Motor neuron (in vitro differentiated cells): ENCODE results near the gene PPIL4. TPM values are rescaled to one million over a fixed set of nuclear protein-coding genes. Genes with fewer than 3 reads are reported as not detected.

ENCODE experiments used
- ATAC-seq, 8 experiments: fragments of 200-7000 bp; cut with Tn5 transposase; replicated peaks in 6 of 8; 2 replicates each; pipeline ENCODE4 v1.8.0; 2021; ENCODE audit warnings: mild to moderate bottlenecking in 8 of 8, moderate library complexity in 8 of 8
- H3K27ac ChIP-seq, 2 donors: fragments of 250-450 bp; sonication (Bioruptor Pico); 2 replicates each; pipeline ENCODE4 v1.9.0; 2021; ENCODE audit warnings: antibody characterized with exemption in 2 of 2, mild to moderate bottlenecking in 2 of 2, moderate library complexity in 1 of 2
- H3K4me1 ChIP-seq, 2 donors: fragments of 250-450 bp; sonication (Bioruptor Pico); replicated peaks in 1 of 2; 2 replicates each; pipeline ENCODE4 v1.6.1; 2021; ENCODE audit warnings: antibody characterized with exemption in 2 of 2, mild to moderate bottlenecking in 2 of 2, moderate library complexity in 1 of 2
- H3K4me3 ChIP-seq, 5 donors: fragments of 250-450 bp; sonication (Bioruptor Pico); 2 replicates each; pipeline ENCODE4 v1.9.0; 2021; ENCODE audit warnings: antibody characterized with exemption in 5 of 5, mild to moderate bottlenecking in 5 of 5, moderate library complexity in 4 of 5
- WGBS, 10 experiments: fragments of 450-650 bp; shearing (Covaris generic); methylation state at CpG; one replicate each; pipeline ENCODE4 v1.0.0; 2022; 5-methylcytosine and 5-hydroxymethylcytosine counted together
- in situ Hi-C, 9 experiments: fragments of 400-800 bp; cut with MboI; loops; one replicate each; pipeline ENCODE4 v1.15.0; 2021; ENCODE audit warnings: low sequenced_read_pairs in 9 of 9, low pct_unique_long_range_greater_than_20kb in 2 of 9; ENCODE audit not compliant: unreplicated experiment in 9 of 9
- total RNA-seq, 8 experiments: library from RNA; unstranded; fragments of 300-600 nt; gene quantifications; 2 replicates each; pipeline versions ENCODE4 v1.2.3 to v1.2.4, GENCODE V29; 2022

PPIL4 gene
- total RNA-seq, 8 experiments from 2014 or later = 38.8 to 66.2 (median 47.5) TPM

DNA sequence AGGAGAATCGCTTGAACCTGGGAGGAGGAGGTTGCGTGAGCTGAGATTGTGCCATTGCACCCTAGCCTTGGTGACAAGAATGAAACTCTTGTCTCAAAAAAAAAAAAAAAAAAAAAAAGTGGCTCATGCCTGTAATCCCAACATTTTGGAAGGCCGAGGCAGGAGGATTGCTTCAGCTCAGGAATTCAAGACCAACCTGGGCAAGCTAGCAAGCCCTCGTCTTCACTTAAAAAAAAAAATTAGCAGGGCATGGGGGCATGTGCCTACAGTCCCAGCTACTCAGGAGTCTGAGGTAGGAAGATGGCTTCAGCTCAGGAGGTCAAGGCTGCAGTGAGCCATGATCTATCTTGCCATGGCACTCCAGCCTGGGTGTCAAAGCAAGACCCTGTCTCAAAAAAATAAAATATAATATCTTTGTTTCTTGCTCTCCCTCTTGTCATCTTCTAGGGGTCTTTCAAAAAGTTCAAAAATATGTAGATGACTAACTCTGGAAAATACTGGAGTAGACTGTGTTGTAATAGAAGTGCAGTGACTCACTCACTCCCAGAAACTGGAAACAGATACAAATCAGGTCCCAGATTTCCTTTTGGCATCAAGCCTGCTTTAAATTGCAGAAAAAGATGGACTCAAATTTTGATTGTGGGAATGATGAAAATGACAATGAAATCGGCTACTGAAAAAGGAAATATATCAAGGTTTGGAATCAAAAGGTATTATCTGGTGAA, 17.5 kb upstream of the PPIL4 start:
- ATAC-seq = no peak
- in situ Hi-C loops = no loop called here
- Histone ChIP-seq H3K4me3 (no peak overlapping the region), H3K27ac (no peak overlapping the region), H3K4me1 (peaks cover 6 to 9% of the 10 kb centered on the region in 2 donors)
- 43 to 88% (median 70%) methylated on average over 1 to 5 of the region's 5 CpGs for WGBS, 10 experiments

- Histone ChIP-seq H3K27ac (no peak overlapping the region), H3K4me3 (no peak overlapping the region), H3K4me1 (peaks cover 0 to 2% of the 10 kb centered on the region in 2 donors)
- in situ Hi-C loops = no loop called here
- WGBS, 10 experiments = 33 to 100% (median 61%) methylated on average over 1 to 2 of the region's 3 CpGs; no CpG with 5 or more reads in 4 of the 10 experiments
- ATAC-seq = peak in 2 of 8 experiments; percentile 15 to 57
Measured at GRCh38 chr6:149560736-149561135, 14.9 kb upstream of the PPIL4 start.

DNA sequence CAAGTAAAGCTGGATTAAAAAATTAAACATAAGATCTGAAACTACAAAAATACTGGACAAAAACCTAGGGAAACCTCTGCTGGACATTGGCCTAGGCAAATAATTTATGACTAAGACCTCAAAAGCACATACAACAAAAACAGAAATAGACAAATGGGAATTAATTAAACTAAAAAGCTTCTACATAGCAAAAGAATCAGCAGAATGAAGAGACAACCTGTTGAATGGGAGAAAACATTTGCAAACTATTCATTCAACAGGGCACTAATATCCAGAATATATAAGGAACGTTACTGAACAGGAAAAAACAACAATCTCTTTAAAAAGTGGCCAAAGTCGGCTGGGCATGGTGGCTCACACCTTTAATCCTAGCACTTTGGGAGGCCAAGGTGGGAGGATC, 13.5 kb upstream of the PPIL4 start:
- no peak for ATAC-seq
- 35 to 100% (median 60%) methylated on average over 1 to 2 of the region's 2 CpGs; no CpG with 5 or more reads in 1 of the 10 experiments for WGBS, 10 experiments

DNA sequence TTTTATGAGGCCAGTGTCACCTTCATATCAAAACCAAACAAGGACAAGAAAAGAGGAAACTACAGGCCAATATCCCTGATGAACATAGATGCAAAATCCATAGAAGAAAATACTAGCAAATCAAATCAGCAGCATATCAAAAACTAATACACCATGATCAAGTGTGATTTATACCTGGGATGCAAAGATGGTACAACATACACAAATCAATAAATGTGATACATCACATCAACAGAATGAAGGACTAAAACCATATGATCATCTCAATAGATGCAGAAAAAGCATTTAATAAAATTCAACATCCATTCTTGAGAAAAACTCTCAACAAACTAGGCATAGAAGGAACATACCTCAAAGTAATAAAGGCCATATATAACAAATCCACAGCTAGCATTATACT, 12.2 kb upstream of the PPIL4 start:
- H3K4me3 ChIP-seq = no peak overlapping the region
- in situ Hi-C loops = no loop called here
- ATAC-seq = no peak
- no peak overlapping the region for H3K27ac ChIP-seq
- no peaks in the 10 kb centered on the region for H3K4me1 ChIP-seq

More for the DNA sequence above, 13.5 kb upstream of the PPIL4 start:
- no peak overlapping the region for H3K4me3 ChIP-seq
- H3K4me1 ChIP-seq = no peaks in the 10 kb centered on the region
- in situ Hi-C loops = no loop called here
- no peak overlapping the region for H3K27ac ChIP-seq

GRCh38 chr6:149551920-149552319, 6.1 kb upstream of the PPIL4 start:
- H3K4me3 ChIP-seq = no peak overlapping the region
- no peaks in the 10 kb centered on the region for H3K4me1 ChIP-seq
- in situ Hi-C loops = no loop called here
- H3K27ac ChIP-seq = no peak overlapping the region
- no peak for ATAC-seq
- WGBS, 10 experiments = 0 to 57% (median 40%) methylated on average over 1 to 3 of the region's 5 CpGs; no CpG with 5 or more reads in 4 of the 10 experiments

- peaks cover 7 to 16% of the 10 kb centered on the region in 2 donors for H3K4me1 ChIP-seq
- in situ Hi-C loops = no loop called here
- H3K27ac ChIP-seq = peak overlapping the region; percentile 93 to 97
- 0% methylated on average over 1 to 15 of the region's 16 CpGs; no CpG with 5 or more reads in 2 of the 10 experiments for WGBS, 10 experiments
- ATAC-seq = peak; percentile 16 to 36 (median 30)
- H3K4me3 ChIP-seq = peak overlapping the region; percentile 84 to 92 (median 91)
Measured at GRCh38 chr6:149545258-149545753, 537 bp downstream of the PPIL4 start.

- in situ Hi-C loops = no loop called here
- peak overlapping the region; percentile 93 to 97 for H3K27ac ChIP-seq
- 4 to 71% (median 28%) methylated on average over 1 to 12 of the region's 12 CpGs; no CpG with 5 or more reads in 1 of the 10 experiments for WGBS, 10 experiments
Measured at GRCh38 chr6:149544646-149545257, 1.1 kb downstream of the PPIL4 start.

DNA sequence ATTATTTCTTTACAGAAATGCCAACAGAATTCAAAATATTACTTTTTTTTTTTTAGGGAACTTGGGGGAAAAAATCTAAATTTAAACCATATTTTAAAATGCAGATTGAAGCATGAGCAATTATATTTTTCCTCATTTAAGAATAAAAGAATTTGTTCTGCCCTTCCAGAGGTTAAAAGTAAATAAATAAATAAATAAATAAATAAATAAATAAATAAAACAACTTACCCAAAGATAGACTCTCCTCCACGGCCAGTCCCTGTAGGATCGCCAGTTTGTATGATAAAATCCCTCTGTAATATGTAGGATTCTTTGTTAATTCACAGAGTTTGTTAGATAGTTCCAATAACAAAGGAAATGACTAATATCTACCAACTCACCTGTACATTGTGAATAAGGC, 4.7 kb downstream of the PPIL4 start:
- Histone ChIP-seq H3K4me3 (no peak overlapping the region), H3K27ac (no peak overlapping the region), H3K4me1 (peaks cover 7 to 16% of the 10 kb centered on the region in 2 donors)
- in situ Hi-C loops = no loop called here
- WGBS, 10 experiments = 77 to 100% (median 95%) methylated on average over 2 of the region's 2 CpGs
- ATAC-seq = no peak

More at GRCh38 chr6:149544646-149545257, 1.1 kb downstream of the PPIL4 start:
- peak in 5 of 8 experiments; percentile 1 to 8 (median 2) for ATAC-seq
- H3K4me1 ChIP-seq = peaks cover 7 to 16% of the 10 kb centered on the region in 2 donors
- peak overlapping the region; percentile 84 to 92 (median 91) for H3K4me3 ChIP-seq

DNA sequence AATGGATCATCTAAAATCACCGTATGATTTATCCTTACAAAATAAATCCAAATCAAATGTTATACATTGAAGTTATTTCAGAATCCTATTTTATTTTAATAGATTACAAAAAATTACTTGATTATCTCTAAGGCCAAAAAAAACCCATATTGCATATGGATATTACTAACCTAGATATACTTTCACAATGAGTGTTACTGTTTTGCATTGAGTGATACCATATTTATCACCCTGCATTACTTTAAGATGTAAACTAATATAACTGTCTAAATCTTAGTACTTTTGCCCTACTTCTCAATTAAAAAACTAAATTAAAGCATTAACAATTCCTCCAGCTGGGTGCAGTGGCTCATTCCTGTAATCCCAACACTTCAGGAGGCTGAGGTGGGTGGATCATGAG, 11.1 kb downstream of the PPIL4 start:
- ATAC-seq = no peak
- Histone ChIP-seq H3K4me1 (no peaks in the 10 kb centered on the region), H3K27ac (no peak overlapping the region), H3K4me3 (no peak overlapping the region)
- in situ Hi-C loops = no loop called here
- WGBS, 10 experiments = 81 to 100% (median 100%) methylated on average over 1 of the region's 1 CpG; no CpG with 5 or more reads in 1 of the 10 experiments

DNA sequence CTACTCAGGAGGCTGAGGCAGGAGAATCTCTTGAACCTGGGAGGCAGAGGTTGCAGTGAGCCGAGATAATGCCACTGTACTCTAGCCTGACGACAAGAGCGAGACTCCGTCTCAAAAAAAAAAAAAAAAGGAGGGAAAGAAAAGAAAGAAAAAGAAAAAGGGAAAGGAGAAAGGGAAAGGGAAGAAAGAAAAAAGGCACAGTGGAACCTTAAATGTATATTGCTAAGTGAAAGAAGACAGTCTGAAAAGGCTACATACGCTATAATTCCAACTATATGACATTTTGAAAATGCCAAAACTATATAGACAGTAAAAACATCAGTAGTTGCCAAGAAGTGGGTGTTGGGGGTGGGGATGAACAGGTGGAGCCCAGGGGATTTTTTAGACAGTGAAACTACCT, 16.2 kb downstream of the PPIL4 start:
- Histone ChIP-seq H3K4me3 (no peak overlapping the region), H3K4me1 (no peaks in the 10 kb centered on the region), H3K27ac (no peak overlapping the region)
- no peak for ATAC-seq
- WGBS, 10 experiments = 94 to 100% (median 100%) methylated on average over 1 to 5 of the region's 5 CpGs; no CpG with 5 or more reads in 3 of the 10 experiments
- in situ Hi-C loops = no loop called here

GRCh38 chr6:149515494-149515893, 30.3 kb downstream of the PPIL4 start:
- no peak for ATAC-seq
- WGBS, 10 experiments = 86 to 100% (median 100%) methylated on average over 1 of the region's 1 CpG; no CpG with 5 or more reads in 3 of the 10 experiments
- Histone ChIP-seq H3K4me1 (no peaks in the 10 kb centered on the region), H3K4me3 (no peak overlapping the region), H3K27ac (no peak overlapping the region)
- in situ Hi-C loops = no loop called here

GRCh38 chr6:149513915-149514314, 31.9 kb downstream of the PPIL4 start:
- ATAC-seq = no peak
- 70 to 100% (median 88%) methylated on average over 2 to 5 of the region's 5 CpGs; no CpG with 5 or more reads in 1 of the 10 experiments for WGBS, 10 experiments
- Histone ChIP-seq H3K27ac (no peak overlapping the region), H3K4me1 (no peaks in the 10 kb centered on the region), H3K4me3 (no peak overlapping the region)
- in situ Hi-C loops = no loop called here

GRCh38 chr6:149510793-149511512, 34.9 kb downstream of the PPIL4 start:
- Histone ChIP-seq H3K27ac (no peak overlapping the region), H3K4me1 (no peaks in the 10 kb centered on the region), H3K4me3 (no peak overlapping the region)
- in situ Hi-C loops = no loop called here
- ATAC-seq = no peak
- 86 to 100% (median 97%) methylated on average over 1 to 3 of the region's 4 CpGs; no CpG with 5 or more reads in 4 of the 10 experiments for WGBS, 10 experiments
